HCT116 (cell line): ENCODE results near the gene RFTN1.

Experiments used
- ELF1 ChIP-seq: IDR thresholded peaks from 2 replicates; pipeline ENCODE4 v1.6.1; 2012; ENCODE audit warnings: low read depth, borderline replicate concordance
- EZH2 ChIP-seq: fragments of 200-600 bp; sonication (generic); IDR thresholded peaks from 2 replicates; pipeline ENCODE4 v1.6.1; 2017; ENCODE audit warnings: antibody characterized with exemption, mixed run types
- SIN3A ChIP-seq: IDR thresholded peaks from 2 replicates; pipeline ENCODE4 v1.6.1; 2012; ENCODE audit warnings: low read depth
- SP1 ChIP-seq: IDR thresholded peaks from 2 replicates; pipeline ENCODE4 v1.6.1; 2012; ENCODE audit warnings: low read depth
- TCF7L2 ChIP-seq: IDR thresholded peaks from 2 replicates; pipeline ENCODE4 v1.7.0; 2011; ENCODE audit warnings: borderline replicate concordance, inconsistent platforms; ENCODE audit not compliant: insufficient read depth, insufficient read length; ENCODE audit errors: extremely low read depth

GRCh38 chr3:16482770-16483531, 30.5 kb downstream of the RFTN1 start:
- TF ChIP-seq ELF1, result no peak
- no peak for TF ChIP-seq SP1
- TF ChIP-seq SIN3A, result no peak
- TF ChIP-seq TCF7L2, result no peak
- no peak for TF ChIP-seq EZH2
